Spleen (tissue), 11 donors: ENCODE data around the gene GRP. TPM values are rescaled to one million over a fixed set of nuclear protein-coding genes. Genes with fewer than 3 reads are reported as not detected.

ENCODE experiments used
- DNase-seq: peaks from one replicate; pipeline ENCODE4 v3.0.0-alpha.2; 2020
- H3K27ac ChIP-seq, 8 donors: fragments of 200-600 bp; sonication (generic) in 7 of 8; 1 replicate in 4 of 8; 2 replicates in 4 of 8; pipeline versions ENCODE4 v1.5.0 to v1.8.0; 2016 to 2021; ENCODE audit warnings: inconsistent platforms in 4 of 8, mild to moderate bottlenecking in 4 of 8, moderate library complexity in 1 of 8
- H3K27me3 ChIP-seq, 7 donors: fragments of 200-600 bp; sonication (generic) in 6 of 7; replicated peaks in 1 of 7; 1 replicate in 4 of 7; 2 replicates in 3 of 7; pipeline versions ENCODE4 v1.5.0 to v1.8.0; 2016 to 2021; ENCODE audit warnings: inconsistent platforms in 3 of 7, mild to moderate bottlenecking in 1 of 7
- H3K36me3 ChIP-seq, 6 donors: fragments of 200-600 bp; sonication (generic) in 5 of 6; 1 replicate in 4 of 6; 2 replicates in 2 of 6; pipeline versions ENCODE4 v1.5.0 to v1.8.0; 2016 to 2021; ENCODE audit warnings: inconsistent platforms in 2 of 6
- H3K4me1 ChIP-seq, 6 donors: fragments of 200-600 bp; sonication (generic) in 5 of 6; 1 replicate in 3 of 6; 2 replicates in 3 of 6; pipeline versions ENCODE4 v1.5.0 to v1.8.0; 2016 to 2021; ENCODE audit warnings: inconsistent platforms in 3 of 6
- H3K4me3 ChIP-seq, 8 donors: fragments of 200-600 bp; sonication (generic) in 7 of 8; 1 replicate in 4 of 8; 2 replicates in 4 of 8; pipeline versions ENCODE4 v1.5.0 to v1.8.0; 2016 to 2021; ENCODE audit warnings: inconsistent platforms in 4 of 8, mild to moderate bottlenecking in 4 of 8, moderate library complexity in 2 of 8
- H3K9me3 ChIP-seq, 8 donors: fragments of 200-600 bp; sonication (generic) in 7 of 8; 1 replicate in 4 of 8; 2 replicates in 4 of 8; pipeline versions ENCODE4 v1.5.0 to v1.8.0; 2016 to 2021; ENCODE audit warnings: inconsistent platforms in 4 of 8
- CTCF ChIP-seq, 11 experiments: fragments of 200-600 bp in 7 of 11; fragments of 450-650 bp in 4 of 11; sonication (generic) in 4 of 11; IDR thresholded peaks in 8 of 11; conservative IDR thresholded peaks in 3 of 11; 1 replicate in 7 of 11; 2 replicates in 4 of 11; pipeline versions ENCODE4 v1.4.0 to v1.8.0; 2016 to 2021; ENCODE audit warnings: antibody characterized with exemption in 11 of 11, inconsistent platforms in 4 of 11, mild to moderate bottlenecking in 1 of 11
- POLR2A ChIP-seq, 3 donors: fragments of 450-650 bp; IDR thresholded peaks; one replicate each; pipeline ENCODE4 v1.5.1; 2017; ENCODE audit warnings: antibody characterized with exemption in 3 of 3, mild to moderate bottlenecking in 1 of 3
- POLR2AphosphoS5 ChIP-seq, 3 donors: sonication (generic); formaldehyde crosslinking; IDR thresholded peaks; one replicate each; pipeline ENCODE4 v1.5.1; 2017; ENCODE audit warnings: antibody characterized with exemption in 3 of 3
- WGBS, 5 donors: extraction: QIAGEN DNeasy Blood & Tissue Kit in 3 of 5; methylation state at CpG; one replicate each; pipeline versions ENCODE4 v1.1.5 to v1.1.7; 2013 to 2018; 5-methylcytosine and 5-hydroxymethylcytosine counted together
- intact Hi-C: fragments of 100-400 bp; cut with DNase I; formaldehyde crosslinking; loops from one replicate; pipeline ENCODE4 v1.15.0; 2023; ENCODE audit warnings: low total_unique reads
- polyA plus RNA-seq, 3 donors: library from polyadenylated mRNA; stranded (reverse); fragments of 200-250 nt; gene quantifications; one replicate each; pipeline ENCODE4 v1.2.1, GENCODE V29; 2013
- total RNA-seq, 7 donors: library from RNA; depleted of rRNA in 3 of 7; stranded (reverse); fragments of >200 nt in 3 of 7; fragmentation: NEBNext Ultra II Directional in 4 of 7; extraction: Animal tissue kit (Norgen Biotek cat#: 25700) in 4 of 7; gene quantifications; one replicate each; pipeline versions ENCODE4 v1.1.0 to v1.2.1, GENCODE V29; 2016 to 2021
- donor health status: healthy with polysubstance abuse.
- donor health status: DM: no; HTN: no; CAD: no; lungs with moderate emphysema.
- donor health status: DM: no; HTN: no; CAD: no.
- donor health status: Bipolar disorder and iron deficiency.
- donor health status: healthy.
- donor health status: DM: no; HTN: no; CAD: no.
- donor health status: DM: yes; HTN: yes; CAD: no.

The GRP gene
- total and polyA plus RNA-seq, 10 donors: not detected

DNA sequence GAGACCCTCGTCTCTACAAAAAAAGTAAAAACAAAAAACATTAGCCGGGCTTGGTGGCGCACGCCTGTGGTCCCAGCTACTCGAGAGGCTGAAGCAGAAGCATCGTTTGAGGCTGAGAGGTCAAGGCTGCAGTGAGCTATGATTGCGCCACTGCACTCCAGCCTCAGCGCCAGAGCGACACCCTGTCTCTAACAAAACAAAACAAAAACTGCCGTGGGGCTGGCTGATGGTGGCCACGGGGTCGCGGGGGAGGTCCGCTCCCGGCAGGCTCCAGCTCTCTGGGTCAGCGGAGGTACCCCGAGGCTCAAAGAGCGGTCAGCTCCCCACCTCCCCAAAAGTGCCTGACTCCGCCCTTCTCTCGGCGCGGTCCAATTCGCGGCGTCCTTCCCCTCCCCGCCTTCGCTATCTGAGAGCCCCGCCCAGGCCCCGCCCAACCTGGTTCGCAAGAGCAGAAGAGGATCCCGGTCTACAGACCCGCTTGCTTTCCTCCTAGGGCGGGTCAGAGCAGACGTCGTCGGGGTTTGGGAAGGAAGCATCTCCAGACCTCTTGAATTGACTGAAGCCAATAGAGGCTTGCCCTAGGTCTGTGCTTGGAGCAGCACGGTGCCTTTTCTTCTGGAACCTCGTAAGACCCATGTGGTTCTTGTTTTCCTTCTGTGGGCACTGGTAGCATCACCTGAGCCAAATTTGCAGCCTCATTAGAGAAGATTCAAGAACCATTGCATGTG, 45.5 kb downstream of the GRP start:
- H3K4me3 ChIP-seq: peak overlapping the region in 7 of 8 donors; percentile 31 to 69 (median 39)
- H3K27me3 ChIP-seq: peaks cover 15 to 82% (median 77%) of the 10 kb centered on the region in 7 donors
- H3K4me1 ChIP-seq: peaks cover 0 to 48% (median 29%) of the 10 kb centered on the region in 6 donors
- intact Hi-C loops: no loop called here
- no peak for TF ChIP-seq POLR2AphosphoS5 (IDR thresholded peaks at IDR 0.05)
- TF ChIP-seq POLR2A (IDR thresholded peaks at IDR 0.05): no peak
- no peak for TF ChIP-seq CTCF (IDR thresholded peaks at IDR 0.05 in 8 of 11, conservative IDR thresholded peaks at IDR 0.05 in 3 of 11)
- H3K36me3 ChIP-seq: no peaks in the 10 kb centered on the region
- H3K9me3 ChIP-seq: peaks cover 0 to 7% (median 0%) of the 10 kb centered on the region in 8 donors
- DNase-seq: no peak
- no peak overlapping the region for H3K27ac ChIP-seq
- 4 to 16% (median 5%) methylated on average over 33 to 38 of the region's 38 CpGs for WGBS, 5 donors

DNA sequence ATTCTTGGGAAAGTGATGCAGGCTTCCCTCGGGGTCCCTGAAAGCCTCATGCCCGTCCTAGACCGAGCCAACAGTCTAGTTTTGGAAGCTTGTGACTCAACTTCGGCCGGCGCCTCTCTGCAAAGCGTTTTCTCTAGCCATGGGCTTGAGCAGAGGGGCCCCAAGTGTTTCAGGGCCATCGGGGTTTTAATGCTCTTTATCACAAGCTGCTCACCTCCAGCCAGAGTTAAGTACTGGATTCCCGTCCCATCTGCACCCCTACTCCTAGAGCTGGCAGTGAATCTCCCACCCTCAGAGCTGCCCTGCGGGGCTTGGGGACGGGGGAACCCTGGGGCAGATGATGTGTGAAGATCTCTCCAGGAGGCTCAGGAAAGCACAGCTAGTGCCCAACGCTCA, 46.0 kb downstream of the GRP start:
- H3K36me3 ChIP-seq: no peaks in the 10 kb centered on the region
- peaks cover 0 to 7% (median 0%) of the 10 kb centered on the region in 8 donors for H3K9me3 ChIP-seq
- no peak for DNase-seq
- no peak for TF ChIP-seq CTCF (IDR thresholded peaks at IDR 0.05 in 8 of 11, conservative IDR thresholded peaks at IDR 0.05 in 3 of 11)
- TF ChIP-seq POLR2A (IDR thresholded peaks at IDR 0.05): no peak
- no peak for TF ChIP-seq POLR2AphosphoS5 (IDR thresholded peaks at IDR 0.05)
- peaks cover 15 to 87% (median 82%) of the 10 kb centered on the region in 7 donors for H3K27me3 ChIP-seq
- WGBS, 5 donors: 11 to 22% (median 14%) methylated on average over 9 to 12 of the region's 12 CpGs
- H3K4me3 ChIP-seq: peak overlapping the region in 1 of 8 donors; percentile 69
- intact Hi-C loops: no loop called here
- H3K4me1 ChIP-seq: peaks cover 0 to 48% (median 29%) of the 10 kb centered on the region in 6 donors
- H3K27ac ChIP-seq: no peak overlapping the region

DNA sequence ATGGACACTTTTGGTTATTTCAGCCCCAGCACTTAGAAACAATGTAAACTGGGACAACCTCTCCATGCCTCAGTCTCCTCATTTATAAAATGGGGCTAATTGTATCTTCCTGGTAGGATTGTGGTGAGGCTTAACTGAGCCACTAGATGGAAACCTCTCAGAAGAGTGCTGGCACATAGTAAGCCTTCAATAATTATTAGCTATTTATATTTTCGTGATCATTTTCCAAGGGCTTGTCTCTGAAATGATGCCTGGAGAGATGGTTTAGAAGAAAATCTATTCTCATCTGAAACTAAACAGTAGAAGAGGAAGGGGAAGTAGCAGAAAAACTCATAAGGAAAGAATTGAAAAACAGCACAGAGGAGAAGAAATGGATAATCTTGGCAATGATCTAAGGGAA, 46.5 kb downstream of the GRP start:
- TF ChIP-seq POLR2AphosphoS5 (IDR thresholded peaks at IDR 0.05): no peak
- TF ChIP-seq CTCF (IDR thresholded peaks at IDR 0.05 in 8 of 11, conservative IDR thresholded peaks at IDR 0.05 in 3 of 11): no peak
- no peak for TF ChIP-seq POLR2A (IDR thresholded peaks at IDR 0.05)
- no peak overlapping the region for H3K27ac ChIP-seq
- whole genome bisulfite sequencing, 5 donors: 8 to 41% (median 20%) methylated on average over 1 of the region's 1 CpG
- intact Hi-C loops: no loop called here
- peaks cover 0 to 48% (median 29%) of the 10 kb centered on the region in 6 donors for H3K4me1 ChIP-seq
- no peak overlapping the region for H3K4me3 ChIP-seq
- peaks cover 0 to 7% (median 0%) of the 10 kb centered on the region in 8 donors for H3K9me3 ChIP-seq
- H3K27me3 ChIP-seq: peaks cover 15 to 92% (median 87%) of the 10 kb centered on the region in 7 donors
- no peaks in the 10 kb centered on the region for H3K36me3 ChIP-seq
- DNase-seq: no peak

- Histone ChIP-seq H3K27me3 (peaks cover 18 to 98% (median 93%) of the 10 kb centered on the region in 7 donors), H3K4me3 (no peak overlapping the region), H3K9me3 (peaks cover 0 to 6% (median 0%) of the 10 kb centered on the region in 8 donors), H3K36me3 (no peaks in the 10 kb centered on the region), H3K27ac (no peak overlapping the region), H3K4me1 (peaks cover 0 to 49% (median 32%) of the 10 kb centered on the region in 6 donors)
- TF ChIP-seq POLR2AphosphoS5 (IDR thresholded peaks at IDR 0.05): no peak
- TF ChIP-seq POLR2A (IDR thresholded peaks at IDR 0.05): no peak
- no peak for TF ChIP-seq CTCF (IDR thresholded peaks at IDR 0.05 in 8 of 11, conservative IDR thresholded peaks at IDR 0.05 in 3 of 11)
- 10 to 16% (median 12%) methylated on average over 10 of the region's 10 CpGs for WGBS, 5 donors
- intact Hi-C loops: no loop called here
- DNase-seq: no peak
Observed at GRCh38 chr18:59266886-59267502, 47.0 kb downstream of the GRP start.
